Measurements from ENCODE around the gene SMTN. TPM values are rescaled to one million over a fixed set of nuclear protein-coding genes. Genes with fewer than 3 reads are reported as not detected.
"Not testable (repeated sequence)": the region's sequence is repeated elsewhere in the genome, so short reads cannot be mapped to it uniquely, and the experiment has no call there.

The SMTN gene
- total RNA-seq, 5 donors from 2014 or later (not counting 1 experiment from before 2014, with no cell fraction given) = 2.6 to 10.1 (median 3.8) TPM

DNA sequence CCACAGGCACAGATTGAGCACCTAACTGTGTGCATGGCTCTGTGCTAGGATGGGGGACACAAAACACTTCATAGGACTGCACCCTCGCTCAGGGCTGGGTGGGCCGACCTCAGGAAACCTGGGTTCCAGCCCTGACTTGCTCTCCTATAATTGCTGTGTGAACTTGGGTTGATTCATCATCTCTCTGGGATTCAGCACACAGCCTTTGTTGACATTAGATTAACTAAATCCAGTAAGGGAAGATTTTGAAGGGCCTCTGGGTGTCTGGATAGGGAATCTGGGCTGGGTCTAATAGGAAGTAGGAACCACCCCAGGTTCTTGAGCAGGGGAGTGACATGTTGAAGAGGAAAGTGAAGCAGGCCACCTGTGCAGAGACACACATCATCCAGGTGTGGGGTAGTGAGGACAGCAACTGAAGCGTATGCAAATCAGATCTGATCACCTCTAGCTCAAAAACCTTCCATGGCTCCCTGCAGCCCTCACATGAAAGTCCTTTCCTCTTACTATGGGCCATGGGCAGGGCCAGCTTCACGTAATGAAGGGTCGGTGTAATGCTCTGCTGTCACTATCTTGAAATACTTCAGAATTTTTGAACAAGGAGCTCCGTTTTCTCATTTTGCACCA is 11.3 kb upstream of the SMTN start:
- H3K27me3 ChIP-seq (replicated peaks in 1 of 2; ENCODE audit: control insufficient read depth in 2 of 2, extremely low read depth in 1 of 2, insufficient read depth in 2 of 2, low read length in 1 of 2); DNase-seq; H3K36me3 ChIP-seq (ENCODE audit: control insufficient read depth in 2 of 2, extremely low read depth in 1 of 2, insufficient read depth in 1 of 2, low read length in 1 of 2); H3K27me3 Mint-ChIP-seq; ATAC-seq (replicated peaks in 1 of 4); H3K4me3 ChIP-seq (ENCODE audit: control insufficient read depth in 1 of 2, extremely low read depth in 1 of 2, low read length in 1 of 2); H3K9me3 Mint-ChIP-seq; H3K4me3 Mint-ChIP-seq; H3K9me3 ChIP-seq; H3K27ac ChIP-seq (ENCODE audit: low read length); H3K36me3 Mint-ChIP-seq; H3K27ac Mint-ChIP-seq; H3K4me1 Mint-ChIP-seq; H3K4me1 ChIP-seq (ENCODE audit: control insufficient read depth in 1 of 2, extremely low read depth in 1 of 2, insufficient read depth in 2 of 2, low read length in 2 of 2); CTCF ChIA-PET: not testable (repeated sequence)
- 93% methylated on average over 4 of the region's 6 CpGs for WGBS (ENCODE audit: insufficient coverage)
- POLR2A ChIA-PET = interaction anchor here in 1 of 2 donors (0.6 kb wide), 1 partner anchor 28 kb away, joined by 4 read pairs; no protein-coding TSS in a partner anchor

- H3K27me3 Mint-ChIP-seq; H3K4me3 Mint-ChIP-seq; DNase-seq; CTCF ChIA-PET; POLR2A ChIA-PET; H3K36me3 ChIP-seq (ENCODE audit: control insufficient read depth in 2 of 2, extremely low read depth in 1 of 2, insufficient read depth in 1 of 2, low read length in 1 of 2); H3K27ac ChIP-seq (ENCODE audit: low read length); H3K36me3 Mint-ChIP-seq; H3K9me3 Mint-ChIP-seq; H3K4me1 ChIP-seq (ENCODE audit: control insufficient read depth in 1 of 2, extremely low read depth in 1 of 2, insufficient read depth in 2 of 2, low read length in 2 of 2); ATAC-seq (replicated peaks in 1 of 4); H3K4me3 ChIP-seq (ENCODE audit: control insufficient read depth in 1 of 2, extremely low read depth in 1 of 2, low read length in 1 of 2); H3K27ac Mint-ChIP-seq; H3K9me3 ChIP-seq; H3K4me1 Mint-ChIP-seq; H3K27me3 ChIP-seq (replicated peaks in 1 of 2; ENCODE audit: control insufficient read depth in 2 of 2, extremely low read depth in 1 of 2, insufficient read depth in 2 of 2, low read length in 1 of 2): not testable (repeated sequence)
- WGBS (ENCODE audit: insufficient coverage) = 73% methylated on average over 2 of the region's 9 CpGs
These were observed 8.0 kb upstream of the SMTN start for GRCh38 chr22:31073125-31073524.

- H3K36me3 Mint-ChIP-seq; H3K4me1 ChIP-seq (ENCODE audit: control insufficient read depth in 1 of 2, extremely low read depth in 1 of 2, insufficient read depth in 2 of 2, low read length in 2 of 2); H3K27me3 ChIP-seq (replicated peaks in 1 of 2; ENCODE audit: control insufficient read depth in 2 of 2, extremely low read depth in 1 of 2, insufficient read depth in 2 of 2, low read length in 1 of 2); H3K27ac Mint-ChIP-seq; H3K4me1 Mint-ChIP-seq; POLR2A ChIA-PET; ATAC-seq (replicated peaks in 1 of 4); DNase-seq; H3K36me3 ChIP-seq (ENCODE audit: control insufficient read depth in 2 of 2, extremely low read depth in 1 of 2, insufficient read depth in 1 of 2, low read length in 1 of 2); H3K27ac ChIP-seq (ENCODE audit: low read length); H3K4me3 Mint-ChIP-seq; H3K9me3 ChIP-seq; H3K27me3 Mint-ChIP-seq; H3K4me3 ChIP-seq (ENCODE audit: control insufficient read depth in 1 of 2, extremely low read depth in 1 of 2, low read length in 1 of 2); CTCF ChIA-PET; H3K9me3 Mint-ChIP-seq: not testable (repeated sequence)
- WGBS (ENCODE audit: insufficient coverage) = 67% methylated on average over 1 of the region's 5 CpGs
These were observed 7.5 kb upstream of the SMTN start for GRCh38 chr22:31073545-31074145.

GRCh38 chr22:31075961-31076360 is 5.2 kb upstream of the SMTN start:
- no peak overlapping the region for H3K4me3 ChIP-seq (ENCODE audit: control insufficient read depth in 1 of 2, extremely low read depth in 1 of 2, low read length in 1 of 2)
- H3K36me3 Mint-ChIP-seq = no peaks in the 10 kb centered on the region
- H3K4me1 Mint-ChIP-seq = peaks cover 0 to 6% (median 5%) of the 10 kb centered on the region in 3 donors
- H3K27ac ChIP-seq (ENCODE audit: low read length) = no peak overlapping the region
- peaks cover 0 to 5% of the 10 kb centered on the region in 2 experiments for H3K4me1 ChIP-seq (ENCODE audit: control insufficient read depth in 1 of 2, extremely low read depth in 1 of 2, insufficient read depth in 2 of 2, low read length in 2 of 2)
- no peak overlapping the region for H3K4me3 Mint-ChIP-seq
- ATAC-seq (replicated peaks in 1 of 4) (no peak), DNase-seq (no peak)
- no peaks in the 10 kb centered on the region for H3K9me3 ChIP-seq
- CTCF ChIA-PET = no interaction called here
- H3K27me3 ChIP-seq (replicated peaks in 1 of 2; ENCODE audit: control insufficient read depth in 2 of 2, extremely low read depth in 1 of 2, insufficient read depth in 2 of 2, low read length in 1 of 2) = no peaks in the 10 kb centered on the region
- POLR2A ChIA-PET = no interaction called here
- no peaks in the 10 kb centered on the region for H3K36me3 ChIP-seq (ENCODE audit: control insufficient read depth in 2 of 2, extremely low read depth in 1 of 2, insufficient read depth in 1 of 2, low read length in 1 of 2)
- no peaks in the 10 kb centered on the region for H3K9me3 Mint-ChIP-seq
- H3K27ac Mint-ChIP-seq = no peak overlapping the region
- no peaks in the 10 kb centered on the region for H3K27me3 Mint-ChIP-seq
- WGBS (ENCODE audit: insufficient coverage) = 93% methylated on average over 14 of the region's 15 CpGs

DNA sequence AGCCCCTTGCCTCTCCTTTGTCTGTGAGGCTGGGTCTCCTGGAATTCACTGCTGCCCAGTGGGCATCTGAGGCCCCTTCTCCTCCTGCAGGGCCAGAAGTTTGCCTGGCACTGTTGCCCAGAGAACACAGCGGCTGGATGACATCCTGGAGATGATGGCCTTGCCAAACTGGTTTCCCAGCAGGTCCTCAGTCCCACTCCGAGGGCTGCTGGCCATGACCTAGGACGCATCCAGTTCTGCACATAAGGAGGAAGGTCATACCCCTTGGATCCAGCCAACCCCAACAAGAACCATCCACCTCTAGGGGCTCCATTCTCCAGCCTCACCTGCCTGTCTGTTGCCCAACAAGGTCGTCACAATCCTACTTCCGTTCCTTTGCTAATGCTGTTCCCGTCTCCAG is 3.4 kb upstream of the SMTN start:
- Mint-ChIP-seq H3K4me1 (peaks cover 15 to 22% (median 19%) of the 10 kb centered on the region in 3 donors), H3K9me3 (no peaks in the 10 kb centered on the region), H3K36me3 (no peaks in the 10 kb centered on the region), H3K27ac (no peak overlapping the region), H3K4me3 (no peak overlapping the region), H3K27me3 (no peaks in the 10 kb centered on the region)
- H3K4me3 ChIP-seq (ENCODE audit: control insufficient read depth in 1 of 2, extremely low read depth in 1 of 2, low read length in 1 of 2) = no peak overlapping the region
- no peaks in the 10 kb centered on the region for H3K9me3 ChIP-seq
- peaks cover 9 to 20% of the 10 kb centered on the region in 2 experiments for H3K4me1 ChIP-seq (ENCODE audit: control insufficient read depth in 1 of 2, extremely low read depth in 1 of 2, insufficient read depth in 2 of 2, low read length in 2 of 2)
- ChIA-PET POLR2A (no interaction called here), CTCF (no interaction called here)
- WGBS (ENCODE audit: insufficient coverage) = 83% methylated on average over 1 of the region's 6 CpGs
- ATAC-seq (replicated peaks in 1 of 4) = no peak
- H3K27me3 ChIP-seq (replicated peaks in 1 of 2; ENCODE audit: control insufficient read depth in 2 of 2, extremely low read depth in 1 of 2, insufficient read depth in 2 of 2, low read length in 1 of 2) = no peaks in the 10 kb centered on the region
- no peak for DNase-seq
- H3K27ac ChIP-seq (ENCODE audit: low read length) = no peak overlapping the region
- no peaks in the 10 kb centered on the region for H3K36me3 ChIP-seq (ENCODE audit: control insufficient read depth in 2 of 2, extremely low read depth in 1 of 2, insufficient read depth in 1 of 2, low read length in 1 of 2)

GRCh38 chr22:31078389-31078788 is 2.7 kb upstream of the SMTN start:
- ATAC-seq (replicated peaks in 1 of 4); H3K27ac ChIP-seq (ENCODE audit: low read length); H3K36me3 Mint-ChIP-seq; H3K9me3 Mint-ChIP-seq; H3K4me3 Mint-ChIP-seq; H3K27me3 Mint-ChIP-seq; H3K4me3 ChIP-seq (ENCODE audit: control insufficient read depth in 1 of 2, extremely low read depth in 1 of 2, low read length in 1 of 2); DNase-seq; H3K36me3 ChIP-seq (ENCODE audit: control insufficient read depth in 2 of 2, extremely low read depth in 1 of 2, insufficient read depth in 1 of 2, low read length in 1 of 2); H3K9me3 ChIP-seq; H3K27ac Mint-ChIP-seq; H3K27me3 ChIP-seq (replicated peaks in 1 of 2; ENCODE audit: control insufficient read depth in 2 of 2, extremely low read depth in 1 of 2, insufficient read depth in 2 of 2, low read length in 1 of 2): not testable (repeated sequence)
- peaks cover 13 to 27% of the 10 kb centered on the region in 2 experiments for H3K4me1 ChIP-seq (ENCODE audit: control insufficient read depth in 1 of 2, extremely low read depth in 1 of 2, insufficient read depth in 2 of 2, low read length in 2 of 2)
- H3K4me1 Mint-ChIP-seq = peaks cover 20 to 28% (median 22%) of the 10 kb centered on the region in 3 donors
- ChIA-PET CTCF (interaction anchor here in 1 of 2 donors (0.6 kb wide), 1 partner anchor 11 kb away, joined by 5 read pairs; no protein-coding TSS in a partner anchor), POLR2A (interaction anchor here in 1 of 2 donors (0.7 kb wide), 1 partner anchor 166 kb away, joined by 3 read pairs; no protein-coding TSS in a partner anchor)
- WGBS (ENCODE audit: insufficient coverage) = 100% methylated on average over 1 of the region's 2 CpGs

Data from T-cell (primary cell).